Measurements from ENCODE around the gene GAL3ST1. TPM values are rescaled to one million over a fixed set of nuclear protein-coding genes. Genes with fewer than 3 reads are reported as not detected.

GAL3ST1 gene
- total RNA-seq, 1 donor from 2014 or later, result 2.6 TPM

DNA sequence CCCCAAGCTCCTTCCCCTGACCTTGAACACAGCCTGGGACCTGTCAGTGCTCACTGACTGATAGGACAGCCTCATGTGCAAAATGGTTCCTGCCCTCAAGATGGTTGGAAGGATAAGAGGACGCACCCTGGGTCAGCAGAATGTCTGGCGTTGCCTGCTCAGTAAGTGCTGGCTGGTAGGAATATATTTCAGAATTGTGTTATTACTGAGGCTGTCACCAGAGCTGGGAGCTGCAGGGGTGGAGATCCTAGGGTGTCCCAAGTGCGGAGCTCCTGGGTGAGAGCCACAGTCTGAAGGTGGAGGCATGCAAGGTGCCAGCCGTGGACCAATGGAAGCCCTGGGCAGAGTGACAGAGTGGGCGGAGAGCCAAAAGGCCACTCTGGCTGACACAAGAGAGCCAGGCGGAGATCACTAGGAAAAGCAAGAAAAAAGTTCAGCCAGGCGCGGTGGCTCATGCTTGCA is 67.9 kb downstream of the GAL3ST1 start:
- Histone ChIP-seq H3K4me1 (ENCODE audit: control insufficient read depth in 3 of 3, insufficient read depth in 3 of 3, low read length in 3 of 3) (no peaks in the 10 kb centered on the region), H3K27ac (ENCODE audit: low read depth, low read length) (no peak overlapping the region), H3K9me3 (ENCODE audit: control insufficient read depth in 3 of 3, low read length in 3 of 3) (no peaks in the 10 kb centered on the region), H3K36me3 (ENCODE audit: control insufficient read depth in 3 of 3, insufficient read depth in 3 of 3, low read length in 3 of 3) (no peaks in the 10 kb centered on the region), H3K27me3 (ENCODE audit: control insufficient read depth in 3 of 3, insufficient read depth in 3 of 3, low read length in 3 of 3) (peaks cover 27 to 42% (median 33%) of the 10 kb centered on the region in 3 donors), H3K4me3 (ENCODE audit: low read length in 3 of 3) (no peak overlapping the region), H3K9ac (ENCODE audit: low read depth in 1 of 3, low read length in 3 of 3) (no peak overlapping the region)

Other genes starting within 250 kb of the GAL3ST1 start
- gene TBC1D10A, start 247.7 kb downstream of the GAL3ST1 start, total RNA-seq, result 7.3 TPM
- gene SF3A1, start 217.8 kb downstream of the GAL3ST1 start, total RNA-seq, result 18.8 TPM
- gene CCDC157, start 217.7 kb downstream of the GAL3ST1 start, total RNA-seq, result 1.0 TPM
- 7.3 TPM for gene RNF215, start 187.3 kb downstream of the GAL3ST1 start, total RNA-seq
- gene SEC14L2, start 177.6 kb downstream of the GAL3ST1 start, total RNA-seq, result 2.1 TPM
- gene MTFP1, start 148.9 kb downstream of the GAL3ST1 start, total RNA-seq, result 6.8 TPM
- not detected for gene SEC14L3, start 102.6 kb downstream of the GAL3ST1 start, total RNA-seq
- under 0.01 TPM for gene SEC14L4, start 69.0 kb downstream of the GAL3ST1 start, total RNA-seq
- gene SEC14L6, start 27.9 kb downstream of the GAL3ST1 start, total RNA-seq, result not detected
- 43.3 TPM for gene PES1, start 17.2 kb upstream of the GAL3ST1 start, total RNA-seq
- 5.2 TPM for gene TCN2, start 32.5 kb upstream of the GAL3ST1 start, total RNA-seq
- 2.1 TPM for gene SLC35E4, start 61.1 kb upstream of the GAL3ST1 start, total RNA-seq
- gene DUSP18, start 93.2 kb upstream of the GAL3ST1 start, total RNA-seq, result 1.0 TPM
- gene OSBP2, start 120.2 kb upstream of the GAL3ST1 start, total RNA-seq, result 4.7 TPM

Data from skeletal muscle tissue (tissue), 4 donors.